Measurements from ENCODE around the gene OPN4.

The OPN4 gene

GRCh38 chr10:86686972-86687371 is 32.6 kb downstream of the OPN4 start:
- TF ChIP-seq, protein P1, sequence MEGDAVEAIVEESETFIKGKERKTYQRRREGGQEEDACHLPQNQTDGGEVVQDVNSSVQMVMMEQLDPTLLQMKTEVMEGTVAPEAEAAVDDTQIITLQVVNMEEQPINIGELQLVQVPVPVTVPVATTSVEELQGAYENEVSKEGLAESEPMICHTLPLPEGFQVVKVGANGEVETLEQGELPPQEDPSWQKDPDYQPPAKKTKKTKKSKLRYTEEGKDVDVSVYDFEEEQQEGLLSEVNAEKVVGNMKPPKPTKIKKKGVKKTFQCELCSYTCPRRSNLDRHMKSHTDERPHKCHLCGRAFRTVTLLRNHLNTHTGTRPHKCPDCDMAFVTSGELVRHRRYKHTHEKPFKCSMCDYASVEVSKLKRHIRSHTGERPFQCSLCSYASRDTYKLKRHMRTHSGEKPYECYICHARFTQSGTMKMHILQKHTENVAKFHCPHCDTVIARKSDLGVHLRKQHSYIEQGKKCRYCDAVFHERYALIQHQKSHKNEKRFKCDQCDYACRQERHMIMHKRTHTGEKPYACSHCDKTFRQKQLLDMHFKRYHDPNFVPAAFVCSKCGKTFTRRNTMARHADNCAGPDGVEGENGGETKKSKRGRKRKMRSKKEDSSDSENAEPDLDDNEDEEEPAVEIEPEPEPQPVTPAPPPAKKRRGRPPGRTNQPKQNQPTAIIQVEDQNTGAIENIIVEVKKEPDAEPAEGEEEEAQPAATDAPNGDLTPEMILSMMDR (conservative IDR thresholded peaks at IDR 0.05; ENCODE audit: low read depth, low read length), result no peak
- DNase-seq (ENCODE audit: low read depth), result no peak
- H3K4me3 ChIP-seq (ENCODE audit: low read length), result no peak overlapping the region

GRCh38 chr10:86687750-86688149 is 33.4 kb downstream of the OPN4 start:
- H3K4me3 ChIP-seq (ENCODE audit: low read length), result no peak overlapping the region
- DNase-seq (ENCODE audit: low read depth), result no peak
- TF ChIP-seq, protein P1 (conservative IDR thresholded peaks at IDR 0.05; ENCODE audit: low read depth, low read length), result no peak

DNA sequence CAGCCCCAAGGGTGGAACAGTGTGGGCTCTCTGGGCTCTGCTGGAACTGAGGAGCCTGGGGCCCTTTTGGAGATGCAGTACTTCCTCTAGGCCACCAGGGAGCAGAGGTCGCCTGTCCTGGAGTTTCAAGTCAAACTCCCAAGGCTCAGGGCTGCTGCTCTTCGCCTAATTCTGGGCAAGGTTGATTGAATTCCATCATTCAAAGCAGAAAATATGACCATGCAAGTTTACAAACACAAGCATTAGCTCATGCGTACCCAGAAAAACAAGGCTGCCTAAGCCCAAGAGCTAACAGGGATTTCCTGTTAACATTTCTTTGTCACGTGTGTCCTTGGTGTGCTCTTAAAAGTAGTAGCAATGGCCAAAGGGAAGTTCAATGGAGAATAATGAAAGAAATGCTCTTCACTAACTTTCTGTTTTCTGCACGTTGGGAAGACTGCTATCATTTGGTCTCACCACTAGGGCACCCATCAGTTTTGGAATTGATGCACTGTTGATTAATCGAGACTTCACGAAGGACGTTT is 34.1 kb downstream of the OPN4 start:
- H3K4me3 ChIP-seq (ENCODE audit: low read length), result no peak overlapping the region
- DNase-seq (ENCODE audit: low read depth), result no peak
- TF ChIP-seq, protein P1 (conservative IDR thresholded peaks at IDR 0.05; ENCODE audit: low read depth, low read length), result peak; percentile 90

DNA sequence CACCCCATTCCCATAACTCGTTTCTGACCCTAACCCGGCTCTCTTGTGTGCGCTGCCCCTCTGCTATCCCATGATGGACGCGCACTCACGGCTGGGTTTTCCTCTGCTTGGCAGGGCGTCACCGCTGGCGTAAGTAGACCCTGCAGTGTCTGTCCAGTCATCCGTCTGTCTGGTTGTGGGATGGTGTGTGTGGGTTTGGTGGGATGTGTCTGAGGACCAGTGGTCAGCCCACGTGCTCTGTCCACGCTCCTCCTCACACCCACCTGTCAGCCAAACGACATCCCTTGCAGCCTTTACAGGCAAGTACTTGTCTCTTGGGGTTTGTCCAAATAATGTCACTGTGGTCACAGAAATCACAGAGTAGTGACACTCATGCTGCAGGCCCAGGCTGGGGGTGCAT is 34.8 kb downstream of the OPN4 start:
- no peak overlapping the region for H3K4me3 ChIP-seq (ENCODE audit: low read length)
- DNase-seq (ENCODE audit: low read depth), result no peak
- TF ChIP-seq, protein P1 (conservative IDR thresholded peaks at IDR 0.05; ENCODE audit: low read depth, low read length), result no peak

- DNase-seq (ENCODE audit: low read depth), result no peak
- H3K4me3 ChIP-seq (ENCODE audit: low read length), result no peak overlapping the region
- TF ChIP-seq, protein P1 (conservative IDR thresholded peaks at IDR 0.05; ENCODE audit: low read depth, low read length), result no peak
These were observed 35.9 kb downstream of the OPN4 start for GRCh38 chr10:86690231-86690630.

- TF ChIP-seq, protein P1 (conservative IDR thresholded peaks at IDR 0.05; ENCODE audit: low read depth, low read length), result no peak
- H3K4me3 ChIP-seq (ENCODE audit: low read length), result no peak overlapping the region
- no peak for DNase-seq (ENCODE audit: low read depth)
These were observed 36.3 kb downstream of the OPN4 start for GRCh38 chr10:86690657-86691084.

GRCh38 chr10:86691333-86692022 is 37.1 kb downstream of the OPN4 start:
- TF ChIP-seq, protein P1 (conservative IDR thresholded peaks at IDR 0.05; ENCODE audit: low read depth, low read length), result no peak
- no peak overlapping the region for H3K4me3 ChIP-seq (ENCODE audit: low read length)
- no peak for DNase-seq (ENCODE audit: low read depth)

All from retinal pigment epithelial cell (primary cell).